Ascending aorta (tissue), 2 donors: Measurements from ENCODE around the gene RASGEF1C. TPM values are rescaled to one million over a fixed set of nuclear protein-coding genes. Genes with fewer than 3 reads are reported as not detected.

Experiments used
- DNase-seq, 2 donors: peaks; one replicate each; pipeline ENCODE4 v3.0.0-alpha.2; 2019; ENCODE audit warnings: low spot score in 2 of 2
- H3K27ac ChIP-seq, 2 donors: fragments of 200-600 bp; sonication (generic); one replicate each; pipeline ENCODE4 v1.5.1; 2016 to 2017; ENCODE audit warnings: mild to moderate bottlenecking in 1 of 2
- H3K27me3 ChIP-seq: fragments of 200-600 bp; sonication (generic); one replicate; pipeline ENCODE4 v1.5.1; 2017
- H3K36me3 ChIP-seq, 2 donors: fragments of 200-600 bp; sonication (generic); one replicate each; pipeline ENCODE4 v1.5.1; 2016
- H3K4me1 ChIP-seq, 2 donors: fragments of 200-600 bp; sonication (generic); one replicate each; pipeline ENCODE4 v1.5.1; 2016 to 2017; ENCODE audit warnings: mild to moderate bottlenecking in 1 of 2
- H3K4me3 ChIP-seq, 2 donors: fragments of 200-600 bp; sonication (generic); one replicate each; pipeline ENCODE4 v1.5.1; 2016 to 2017; ENCODE audit warnings: mild to moderate bottlenecking in 1 of 2
- H3K9me3 ChIP-seq, 2 donors: fragments of 200-600 bp; sonication (generic); one replicate each; pipeline ENCODE4 v1.5.1; 2016
- intact Hi-C: fragments of 100-400 bp; cut with DNase I; formaldehyde crosslinking; loops from one replicate; pipeline ENCODE4 v1.15.1; 2023
- total RNA-seq: library from RNA; depleted of rRNA; stranded (reverse); fragments of >200 nt; gene quantifications from one replicate; pipeline ENCODE4 v1.1.0, GENCODE V29; 2016
- TF ChIP-seq, protein P1 (sequence below), 3 experiments: fragments of 200-600 bp in 2 of 3; fragments of 450-650 bp in 1 of 3; sonication (generic) in 2 of 3; IDR thresholded peaks; one replicate each; pipeline ENCODE4 v1.5.1; 2016 to 2019; ENCODE audit warnings: antibody characterized with exemption in 3 of 3, mild to moderate bottlenecking in 1 of 3, moderate library complexity in 1 of 3

RASGEF1C gene
- total RNA-seq, 1 donor from 2014 or later: not detected

- no peak for DNase-seq
- H3K4me1 ChIP-seq: no peaks in the 10 kb centered on the region
- intact Hi-C loops: no loop called here
- H3K27ac ChIP-seq: no peak overlapping the region
- H3K9me3 ChIP-seq: peaks cover 32 to 97% of the 10 kb centered on the region in 2 donors
- peaks cover 26 to 48% of the 10 kb centered on the region in 2 donors for H3K36me3 ChIP-seq
- no peaks in the 10 kb centered on the region for H3K27me3 ChIP-seq
- TF ChIP-seq, protein P1, sequence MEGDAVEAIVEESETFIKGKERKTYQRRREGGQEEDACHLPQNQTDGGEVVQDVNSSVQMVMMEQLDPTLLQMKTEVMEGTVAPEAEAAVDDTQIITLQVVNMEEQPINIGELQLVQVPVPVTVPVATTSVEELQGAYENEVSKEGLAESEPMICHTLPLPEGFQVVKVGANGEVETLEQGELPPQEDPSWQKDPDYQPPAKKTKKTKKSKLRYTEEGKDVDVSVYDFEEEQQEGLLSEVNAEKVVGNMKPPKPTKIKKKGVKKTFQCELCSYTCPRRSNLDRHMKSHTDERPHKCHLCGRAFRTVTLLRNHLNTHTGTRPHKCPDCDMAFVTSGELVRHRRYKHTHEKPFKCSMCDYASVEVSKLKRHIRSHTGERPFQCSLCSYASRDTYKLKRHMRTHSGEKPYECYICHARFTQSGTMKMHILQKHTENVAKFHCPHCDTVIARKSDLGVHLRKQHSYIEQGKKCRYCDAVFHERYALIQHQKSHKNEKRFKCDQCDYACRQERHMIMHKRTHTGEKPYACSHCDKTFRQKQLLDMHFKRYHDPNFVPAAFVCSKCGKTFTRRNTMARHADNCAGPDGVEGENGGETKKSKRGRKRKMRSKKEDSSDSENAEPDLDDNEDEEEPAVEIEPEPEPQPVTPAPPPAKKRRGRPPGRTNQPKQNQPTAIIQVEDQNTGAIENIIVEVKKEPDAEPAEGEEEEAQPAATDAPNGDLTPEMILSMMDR (IDR thresholded peaks at IDR 0.05): no peak
- H3K4me3 ChIP-seq: no peak overlapping the region
Measured at GRCh38 chr5:180230017-180230416, 21.0 kb upstream of the RASGEF1C start.

DNA sequence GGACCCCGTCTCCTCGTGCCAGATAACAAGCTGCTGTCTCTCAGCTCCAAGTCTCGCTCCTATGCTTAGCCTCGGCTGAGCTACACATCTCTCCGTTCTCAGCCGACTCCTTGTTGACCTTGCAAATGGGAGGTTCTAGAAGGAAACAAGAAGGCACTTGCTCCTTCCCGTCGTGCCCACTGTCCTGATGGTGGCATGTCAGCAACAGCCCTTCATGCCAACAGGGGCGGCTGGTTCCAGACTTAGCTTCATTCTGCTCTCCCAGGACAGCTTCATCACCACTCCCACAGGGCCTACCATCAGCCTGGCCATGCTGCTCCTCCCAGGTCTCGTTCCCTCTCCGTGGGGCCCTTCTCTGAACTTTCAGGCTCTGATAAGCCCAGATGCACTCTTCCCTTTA lies 13.0 kb upstream of the RASGEF1C start:
- intact Hi-C loops: no loop called here
- Histone ChIP-seq H3K36me3 (no peaks in the 10 kb centered on the region), H3K27ac (no peak overlapping the region), H3K27me3 (no peaks in the 10 kb centered on the region), H3K9me3 (peaks cover 51 to 92% of the 10 kb centered on the region in 2 donors), H3K4me3 (no peak overlapping the region), H3K4me1 (no peaks in the 10 kb centered on the region)
- DNase-seq: no peak
- TF ChIP-seq, protein P1 (IDR thresholded peaks at IDR 0.05): no peak

DNA sequence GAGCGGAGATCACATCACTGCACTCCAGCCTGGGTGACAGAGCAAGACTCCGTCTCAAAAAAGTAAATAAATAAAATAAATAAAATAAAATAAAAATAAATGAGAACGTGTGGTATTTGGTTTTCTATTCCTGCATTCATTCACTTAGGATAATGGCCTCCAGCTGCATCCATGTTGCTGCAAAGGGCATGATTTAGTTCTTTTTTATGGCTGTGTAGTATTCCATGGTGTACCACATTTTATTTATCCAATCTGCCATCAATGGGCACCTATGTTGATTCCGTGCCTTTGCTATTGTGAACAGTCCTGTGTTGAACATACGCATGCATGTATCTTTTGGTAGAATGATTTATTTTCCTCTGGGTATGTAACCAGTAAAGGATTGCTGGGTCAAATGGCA lies 8.8 kb upstream of the RASGEF1C start:
- no peak overlapping the region for H3K27ac ChIP-seq
- H3K36me3 ChIP-seq: no peaks in the 10 kb centered on the region
- peaks cover 47 to 71% of the 10 kb centered on the region in 2 donors for H3K9me3 ChIP-seq
- no peak for DNase-seq
- no peak overlapping the region for H3K4me3 ChIP-seq
- TF ChIP-seq, protein P1 (IDR thresholded peaks at IDR 0.05): no peak
- intact Hi-C loops: no loop called here
- no peaks in the 10 kb centered on the region for H3K4me1 ChIP-seq
- no peaks in the 10 kb centered on the region for H3K27me3 ChIP-seq

GRCh38 chr5:180216646-180217171 lies 7.7 kb upstream of the RASGEF1C start:
- TF ChIP-seq, protein P1 (IDR thresholded peaks at IDR 0.05): no peak
- no peaks in the 10 kb centered on the region for H3K27me3 ChIP-seq
- DNase-seq: no peak
- H3K9me3 ChIP-seq: peaks cover 36 to 60% of the 10 kb centered on the region in 2 donors
- intact Hi-C loops: no loop called here
- no peak overlapping the region for H3K4me3 ChIP-seq
- H3K4me1 ChIP-seq: no peaks in the 10 kb centered on the region
- no peaks in the 10 kb centered on the region for H3K36me3 ChIP-seq
- no peak overlapping the region for H3K27ac ChIP-seq

DNA sequence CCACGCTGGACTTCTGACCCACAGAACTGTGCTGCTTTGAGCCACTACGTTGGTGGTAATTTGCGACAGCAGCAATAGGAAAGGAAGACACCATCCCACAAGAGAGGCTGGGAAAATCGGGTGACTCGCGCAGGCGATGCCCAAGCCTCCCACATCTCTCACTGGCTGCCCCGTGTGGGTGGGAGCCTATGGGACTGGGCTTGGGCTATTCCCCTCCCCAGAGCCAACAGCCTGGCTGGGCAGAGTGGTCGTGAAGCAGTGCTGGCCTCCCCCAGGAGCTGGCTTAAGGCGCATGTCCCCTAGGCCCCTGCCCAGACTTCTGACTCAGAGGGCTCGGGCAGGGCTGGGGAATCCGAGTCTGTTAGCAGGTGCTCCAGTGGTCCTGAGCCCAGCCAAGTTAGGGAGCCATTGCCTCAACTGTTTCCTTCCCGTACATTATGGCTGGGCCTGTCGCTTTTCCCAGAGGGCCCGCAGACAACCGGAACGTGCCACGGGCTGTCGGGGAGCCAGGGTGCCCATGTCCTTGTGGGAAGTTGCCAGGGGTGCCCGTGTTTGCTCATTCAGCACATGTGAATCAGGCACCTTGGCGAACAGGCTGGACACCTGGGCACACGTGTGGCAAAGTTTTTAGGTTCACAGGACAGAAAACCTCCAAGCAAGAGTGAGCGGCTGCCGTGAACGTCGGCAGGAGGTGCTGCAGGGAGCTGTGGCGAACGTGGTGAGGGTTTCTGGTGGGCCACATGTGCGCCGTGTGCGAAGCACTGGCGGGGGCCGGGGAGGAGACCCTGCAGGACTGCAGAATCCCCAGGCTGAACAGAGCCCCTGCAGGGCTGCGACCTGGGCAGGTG lies 7.0 kb upstream of the RASGEF1C start:
- no peak for DNase-seq
- H3K4me3 ChIP-seq: no peak overlapping the region
- H3K36me3 ChIP-seq: no peaks in the 10 kb centered on the region
- no peaks in the 10 kb centered on the region for H3K27me3 ChIP-seq
- TF ChIP-seq, protein P1 (IDR thresholded peaks at IDR 0.05): no peak
- no peaks in the 10 kb centered on the region for H3K4me1 ChIP-seq
- intact Hi-C loops: no loop called here
- H3K9me3 ChIP-seq: peaks cover 34 to 54% of the 10 kb centered on the region in 2 donors
- no peak overlapping the region for H3K27ac ChIP-seq
